Colonic mucosa (tissue), 4 donors: ENCODE results near the gene CLDN19. TPM values are rescaled to one million over a fixed set of nuclear protein-coding genes. Genes with fewer than 3 reads are reported as not detected.
A peak's percentile ranks its signal among the peaks of the same experiment; 100 is the strongest.

ENCODE experiments used
- DNase-seq: peaks from one replicate; pipeline ENCODE4 v3.0.0-alpha.2; 2020
- H3K27ac ChIP-seq: fragments of 200-600 bp; one replicate; pipeline ENCODE4 v1.8.0; 2021
- H3K27me3 ChIP-seq: fragments of 200-600 bp; one replicate; pipeline ENCODE4 v1.8.0; 2021
- H3K36me3 ChIP-seq: fragments of 200-600 bp; one replicate; pipeline ENCODE4 v1.8.0; 2021
- H3K4me1 ChIP-seq: fragments of 200-600 bp; one replicate; pipeline ENCODE4 v1.8.0; 2021; ENCODE audit warnings: mild to moderate bottlenecking
- H3K4me3 ChIP-seq: fragments of 200-600 bp; one replicate; pipeline ENCODE4 v1.8.0; 2021
- H3K9ac ChIP-seq, 2 donors: one replicate each; pipeline ENCODE4 v1.7.0; 2013; ENCODE audit warnings: control low read depth in 2 of 2, low read depth in 2 of 2, low read length in 2 of 2
- H3K9me3 ChIP-seq: fragments of 200-600 bp; one replicate; pipeline ENCODE4 v1.8.0; 2021
- CTCF ChIP-seq: fragments of 200-600 bp; IDR thresholded peaks from one replicate; pipeline ENCODE4 v1.8.0; 2022; ENCODE audit warnings: antibody characterized with exemption, mild to moderate bottlenecking
- intact Hi-C: fragments of 100-400 bp; cut with DNase I; formaldehyde crosslinking; loops from one replicate; pipeline ENCODE4 v1.14.1; 2022
- total RNA-seq, 2 donors: library from RNA; stranded (reverse); fragmentation: NEBNext Ultra II Directional in 1 of 2; extraction: Animal tissue kit (Norgen Biotek cat#: 25700) in 1 of 2; gene quantifications; one replicate each; pipeline ENCODE4 v1.2.1, GENCODE V29; 2021
- donor health status: healthy.
- donor health status: DM: no; HTN: no; CAD: no.
- donor health status: DM: no; HTN: no; CAD: no.

The CLDN19 gene
- total RNA-seq, 2 donors from 2014 or later: not detected

- H3K4me3 ChIP-seq: no peak overlapping the region
- intact Hi-C loops: no loop called here
- H3K4me1 ChIP-seq: peaks cover 16% of the 10 kb centered on the region
Measured at GRCh38 chr1:42692461-42692860, 47.6 kb downstream of the CLDN19 start.

DNA sequence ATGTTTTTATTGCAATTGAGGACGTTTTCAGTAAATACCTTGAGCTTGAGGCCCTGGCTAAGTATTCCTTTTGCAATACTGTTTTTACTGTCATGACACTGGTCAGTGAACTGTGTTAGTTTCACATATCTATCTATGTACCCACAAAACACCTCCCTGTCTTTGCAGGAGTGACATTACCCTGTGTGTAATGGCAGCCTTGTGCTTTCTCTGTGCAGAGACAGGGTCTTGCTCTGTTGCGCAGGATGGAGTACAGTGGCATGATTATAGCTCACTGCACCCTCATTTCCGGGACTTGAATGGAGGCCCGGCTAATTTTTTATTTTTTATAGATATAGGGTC lies 48.9 kb downstream of the CLDN19 start:
- DNase-seq: no peak
- peak overlapping the region; percentile 84 for H3K27ac ChIP-seq
- intact Hi-C loops: no loop called here
- no peaks in the 10 kb centered on the region for H3K36me3 ChIP-seq
- no peak overlapping the region for H3K4me3 ChIP-seq
- no peaks in the 10 kb centered on the region for H3K27me3 ChIP-seq
- H3K4me1 ChIP-seq: peaks cover 25% of the 10 kb centered on the region
- H3K9me3 ChIP-seq: no peaks in the 10 kb centered on the region
- H3K9ac ChIP-seq: no peak overlapping the region
- TF ChIP-seq CTCF: no peak

More at GRCh38 chr1:42692461-42692860, 47.6 kb downstream of the CLDN19 start:
- peaks cover 6% of the 10 kb centered on the region for H3K36me3 ChIP-seq
- no peak for TF ChIP-seq CTCF
- peak overlapping the region; percentile 84 for H3K27ac ChIP-seq
- no peaks in the 10 kb centered on the region for H3K9me3 ChIP-seq
- peak overlapping the region in 1 of 2 donors; percentile 66 for H3K9ac ChIP-seq
- no peaks in the 10 kb centered on the region for H3K27me3 ChIP-seq
- peak; percentile 64 for DNase-seq

DNA sequence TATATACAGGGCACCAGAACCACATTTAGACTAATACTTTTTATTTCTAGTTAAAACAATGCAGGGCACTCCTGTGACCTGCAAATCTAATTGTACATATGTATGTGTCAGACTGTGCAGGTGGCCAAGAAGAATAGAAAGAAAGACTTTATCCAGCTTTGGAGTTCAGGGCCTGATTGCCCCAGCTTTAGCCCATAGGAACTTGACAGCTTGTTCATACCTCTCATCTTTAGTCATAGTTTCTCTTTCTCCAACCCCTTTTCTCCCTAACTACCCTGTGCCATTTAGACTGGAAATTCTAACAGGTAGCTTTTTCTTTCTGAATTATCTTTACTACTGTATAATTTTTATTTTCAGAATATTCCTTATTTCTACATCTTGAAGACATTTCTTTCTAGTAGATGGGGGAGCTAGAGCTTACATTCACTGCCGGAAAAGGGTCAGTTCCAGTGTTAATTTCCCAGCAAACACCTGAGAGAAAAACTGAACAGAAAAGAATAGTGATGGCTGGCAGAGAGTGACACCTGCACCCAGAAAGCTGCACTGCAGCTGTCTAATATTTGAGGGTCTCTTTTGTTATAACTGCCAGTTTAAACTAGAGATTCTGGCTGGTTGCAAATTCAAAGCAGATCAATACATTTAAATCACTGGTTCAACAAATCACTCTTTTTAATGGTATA lies 49.4 kb downstream of the CLDN19 start:
- peak overlapping the region; percentile 84 for H3K27ac ChIP-seq
- H3K9ac ChIP-seq: no peak overlapping the region
- TF ChIP-seq CTCF: no peak
- no peaks in the 10 kb centered on the region for H3K9me3 ChIP-seq
- no peaks in the 10 kb centered on the region for H3K36me3 ChIP-seq
- H3K4me1 ChIP-seq: peaks cover 28% of the 10 kb centered on the region
- H3K27me3 ChIP-seq: no peaks in the 10 kb centered on the region
- no peak overlapping the region for H3K4me3 ChIP-seq
- intact Hi-C loops: no loop called here
- DNase-seq: no peak

- no peaks in the 10 kb centered on the region for H3K9me3 ChIP-seq
- TF ChIP-seq CTCF: no peak
- DNase-seq: no peak
- no peaks in the 10 kb centered on the region for H3K27me3 ChIP-seq
- H3K4me3 ChIP-seq: no peak overlapping the region
- peaks cover 30% of the 10 kb centered on the region for H3K4me1 ChIP-seq
- H3K9ac ChIP-seq: no peak overlapping the region
- H3K36me3 ChIP-seq: no peaks in the 10 kb centered on the region
- H3K27ac ChIP-seq: no peak overlapping the region
- intact Hi-C loops: no loop called here
Measured at GRCh38 chr1:42689912-42690311, 50.1 kb downstream of the CLDN19 start.

DNA sequence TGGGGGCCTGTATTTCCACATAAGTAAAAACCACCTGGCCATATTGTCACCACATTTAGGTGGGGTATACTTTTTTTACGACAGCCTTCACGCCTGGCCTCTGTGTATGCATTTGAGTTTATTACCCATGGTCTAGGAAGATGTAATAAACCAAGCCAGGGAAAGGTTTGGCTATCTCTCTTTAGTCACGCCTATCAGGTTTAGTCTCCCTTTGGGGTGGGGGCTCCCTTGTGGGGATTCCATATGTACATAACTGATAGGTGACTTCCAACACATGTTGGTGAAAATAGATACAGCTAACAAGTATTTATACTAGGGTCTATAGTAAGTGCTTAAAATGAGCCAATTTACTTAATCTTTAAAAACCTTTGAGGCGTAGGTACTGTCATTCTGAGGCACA lies 53.6 kb downstream of the CLDN19 start:
- no peak for TF ChIP-seq CTCF

More for the DNA sequence above, 53.6 kb downstream of the CLDN19 start:
- DNase-seq: peak; percentile 33
- H3K9ac ChIP-seq: peak overlapping the region in 1 of 2 donors; percentile 55
- H3K36me3 ChIP-seq: no peaks in the 10 kb centered on the region
- intact Hi-C loops: no loop called here
- H3K9me3 ChIP-seq: no peaks in the 10 kb centered on the region
- no peaks in the 10 kb centered on the region for H3K27me3 ChIP-seq
- H3K4me1 ChIP-seq: peaks cover 38% of the 10 kb centered on the region
- H3K27ac ChIP-seq: no peak overlapping the region
- H3K4me3 ChIP-seq: no peak overlapping the region
